Jurkat, Clone E6-1 (cell line): Measurements from ENCODE around the gene CLDN7.

ENCODE experiments used
- DNase-seq: peaks from one replicate; pipeline ENCODE4 v3.0.0-alpha.2; 2011; ENCODE audit warnings: low read depth, low spot score
- H3K4me3 ChIP-seq: 2 replicates; pipeline ENCODE4 v1.5.1; 2011; ENCODE audit warnings: mild to moderate bottlenecking, low read length, control low read depth, moderate library complexity

Gene CLDN7

DNA sequence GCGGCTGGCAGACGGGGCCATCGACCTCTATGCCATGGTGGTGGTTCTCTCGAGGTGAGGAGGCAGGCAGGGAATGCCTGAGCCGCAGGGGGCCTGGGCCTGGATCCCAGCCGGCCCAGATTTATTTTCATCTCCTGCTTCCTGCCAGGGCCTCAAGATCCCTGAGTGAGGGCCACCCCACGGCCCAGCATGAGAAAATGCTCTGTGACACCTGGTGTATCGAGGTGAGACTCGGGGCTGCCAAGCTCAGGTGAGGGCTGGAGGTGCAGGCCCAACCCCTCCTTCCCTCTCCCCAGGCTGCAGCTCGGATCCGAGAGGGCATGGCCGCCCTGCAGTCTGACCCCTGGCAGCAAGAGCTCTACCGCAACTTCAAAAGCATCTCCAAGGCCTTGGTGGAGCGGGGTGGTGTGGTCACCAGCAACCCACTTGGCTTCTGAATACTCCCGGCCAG is 37.6 kb downstream of the CLDN7 start:
- no peak for DNase-seq
- no peak overlapping the region for H3K4me3 ChIP-seq

DNA sequence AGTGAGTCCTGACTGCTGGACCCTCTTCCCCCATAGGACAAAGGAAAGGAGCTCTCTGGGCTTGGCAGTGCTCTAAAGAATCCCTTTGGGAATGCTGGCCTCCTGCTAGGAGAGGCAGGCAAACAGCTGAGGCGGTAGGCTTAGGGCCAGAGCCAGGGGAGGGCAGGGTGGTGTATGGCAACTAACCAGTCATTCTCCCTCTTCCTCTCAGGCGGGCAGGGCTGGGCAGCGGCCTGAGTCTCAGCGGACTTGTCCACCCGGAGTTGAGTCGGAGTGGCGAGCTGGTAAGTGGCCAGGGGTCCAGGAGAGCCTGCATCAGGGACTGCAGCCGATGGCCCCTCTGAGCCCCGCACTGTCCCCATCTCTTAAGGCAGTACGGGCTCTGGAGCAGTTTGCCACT is 38.2 kb downstream of the CLDN7 start:
- DNase-seq: no peak

DNA sequence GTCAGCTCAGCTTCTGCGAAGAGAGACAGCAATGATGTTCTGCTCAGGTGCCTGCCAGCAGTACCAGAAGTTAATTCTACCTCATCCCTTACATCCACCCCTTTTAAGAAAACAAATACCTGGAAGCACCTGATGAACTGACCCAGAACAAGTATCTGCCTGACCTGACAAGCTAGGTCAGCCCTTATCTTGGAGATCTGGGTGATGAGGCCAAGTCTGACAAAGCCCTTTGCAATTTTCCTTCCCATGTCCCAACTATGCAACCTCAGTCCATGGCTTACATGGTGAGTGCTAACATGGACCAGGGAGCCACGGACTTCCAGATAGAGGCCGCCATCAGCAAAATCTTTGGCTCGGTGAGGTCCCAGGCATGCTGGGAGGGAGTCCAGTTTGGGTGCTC is 38.9 kb downstream of the CLDN7 start:
- no peak for DNase-seq
- no peak overlapping the region for H3K4me3 ChIP-seq

More for the DNA sequence above, 38.2 kb downstream of the CLDN7 start:
- H3K4me3 ChIP-seq: no peak overlapping the region

DNA sequence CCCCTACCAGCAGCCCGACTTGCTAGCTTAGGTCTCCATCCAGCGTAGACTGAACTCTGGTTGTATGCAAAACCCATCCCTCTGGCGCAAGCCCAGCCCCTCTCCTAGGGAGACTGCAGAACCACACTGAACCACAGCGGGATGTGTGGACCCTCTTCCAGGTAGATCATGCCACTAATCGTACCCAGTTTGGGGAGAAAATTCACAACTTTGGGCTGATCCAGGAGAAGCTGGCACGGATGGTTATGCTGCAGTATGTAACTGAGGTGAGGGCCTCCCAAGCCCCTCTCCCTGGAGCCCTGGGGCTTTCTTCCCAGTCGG is 39.3 kb downstream of the CLDN7 start:
- no peak overlapping the region for H3K4me3 ChIP-seq
- no peak for DNase-seq

DNA sequence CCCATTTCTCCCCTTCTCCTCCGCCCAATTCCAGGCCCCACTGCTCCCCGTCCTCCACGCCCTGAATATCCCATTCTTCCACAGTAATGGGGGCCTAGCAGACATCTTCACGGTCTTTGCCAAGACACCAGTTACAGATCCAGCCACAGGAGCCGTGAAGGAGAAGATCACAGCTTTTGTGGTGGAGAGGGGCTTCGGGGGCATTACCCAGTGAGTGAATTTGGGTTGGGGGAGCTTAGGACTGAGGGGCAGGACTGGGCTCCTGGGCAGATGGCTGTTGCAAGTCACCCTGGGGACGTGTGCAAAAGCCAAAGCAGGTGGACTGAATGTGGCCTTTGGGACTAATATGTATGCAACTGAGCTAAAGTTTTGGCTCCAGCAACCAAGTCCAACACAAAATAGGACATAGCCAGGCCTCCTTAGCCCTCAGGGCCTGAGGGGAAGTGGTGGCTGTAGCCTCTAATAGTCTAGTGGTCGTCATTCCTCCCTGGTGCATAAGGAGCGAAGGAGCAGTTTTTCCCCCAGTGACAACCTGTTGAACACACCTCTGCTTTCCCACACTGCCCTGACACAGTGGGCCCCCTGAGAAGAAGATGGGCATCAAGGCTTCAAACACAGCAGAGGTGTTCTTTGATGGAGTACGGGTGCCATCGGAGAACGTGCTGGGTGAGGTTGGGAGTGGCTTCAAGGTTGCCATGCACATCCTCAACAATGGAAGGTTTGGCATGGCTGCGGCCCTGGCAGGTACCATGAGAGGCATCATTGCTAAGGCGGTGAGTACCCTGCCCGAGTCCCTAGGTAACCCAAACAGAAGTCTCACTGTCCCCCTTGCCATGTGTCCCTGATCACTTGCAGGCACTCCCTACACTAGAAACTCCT is 39.9 kb downstream of the CLDN7 start:
- no peak for DNase-seq
- no peak overlapping the region for H3K4me3 ChIP-seq

DNA sequence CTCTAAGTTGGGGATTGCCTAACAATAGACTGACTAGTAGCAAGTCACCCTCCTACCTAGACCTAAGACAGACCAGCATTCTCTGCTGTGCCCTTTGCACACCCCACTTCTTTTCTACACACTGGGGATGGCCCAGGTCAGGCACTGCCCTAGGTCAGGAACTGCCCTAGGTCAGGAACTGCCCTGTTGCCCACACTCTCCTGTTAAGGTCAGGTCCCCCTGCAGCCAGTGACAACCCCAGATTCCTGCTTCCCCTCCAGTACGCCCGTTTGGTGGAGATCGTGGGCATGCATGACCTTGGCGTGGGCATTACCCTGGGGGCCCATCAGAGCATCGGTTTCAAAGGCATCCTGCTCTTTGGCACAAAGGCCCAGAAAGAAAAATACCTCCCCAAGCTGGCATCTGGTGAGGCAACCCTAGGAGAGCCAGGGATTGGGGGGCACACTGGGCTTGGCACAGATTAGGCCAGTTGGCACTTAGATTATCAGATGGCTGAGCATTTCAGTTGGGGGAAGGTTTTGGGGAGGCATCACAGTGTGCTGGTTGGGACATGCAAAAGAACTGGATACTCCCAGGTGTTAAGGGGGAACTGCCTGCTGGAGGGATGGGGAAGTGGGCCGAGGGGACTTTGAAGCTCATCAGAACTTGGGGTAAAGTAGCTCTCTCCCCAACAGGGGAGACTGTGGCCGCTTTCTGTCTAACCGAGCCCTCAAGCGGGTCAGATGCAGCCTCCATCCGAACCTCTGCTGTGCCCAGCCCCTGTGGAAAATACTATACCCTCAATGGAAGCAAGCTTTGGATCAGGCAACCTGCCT is 40.8 kb downstream of the CLDN7 start:
- no peak for DNase-seq
- H3K4me3 ChIP-seq: no peak overlapping the region

DNA sequence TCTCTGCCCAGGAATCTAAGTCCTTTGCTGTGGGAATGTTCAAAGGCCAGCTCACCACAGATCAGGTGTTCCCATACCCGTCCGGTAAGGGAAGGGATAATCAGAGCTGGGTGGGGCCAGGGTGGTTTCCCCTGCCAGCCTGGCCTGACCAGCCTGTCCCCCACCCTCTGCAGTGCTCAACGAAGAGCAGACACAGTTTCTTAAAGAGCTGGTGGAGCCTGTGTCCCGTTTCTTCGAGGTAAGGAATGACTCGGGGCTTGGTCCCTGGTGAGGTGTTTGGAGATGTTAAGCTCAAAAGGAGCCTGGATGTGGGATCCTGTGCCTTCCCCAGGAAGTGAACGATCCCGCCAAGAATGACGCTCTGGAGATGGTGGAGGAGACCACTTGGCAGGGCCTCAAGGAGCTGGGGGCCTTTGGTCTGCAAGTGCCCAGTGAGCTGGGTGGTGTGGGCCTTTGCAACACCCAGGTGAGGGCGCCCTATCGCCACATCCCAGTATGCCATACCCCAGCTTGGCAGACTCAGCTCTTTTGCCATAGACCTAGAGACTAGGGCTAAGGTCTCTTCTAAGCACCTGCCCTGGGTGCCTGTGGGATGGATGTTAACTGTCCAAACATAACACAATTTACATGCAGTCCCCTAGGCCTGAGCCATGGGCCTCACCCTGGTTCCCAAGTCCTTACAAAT is 41.5 kb downstream of the CLDN7 start:
- no peak for DNase-seq
- peak overlapping the region; percentile 85 for H3K4me3 ChIP-seq

DNA sequence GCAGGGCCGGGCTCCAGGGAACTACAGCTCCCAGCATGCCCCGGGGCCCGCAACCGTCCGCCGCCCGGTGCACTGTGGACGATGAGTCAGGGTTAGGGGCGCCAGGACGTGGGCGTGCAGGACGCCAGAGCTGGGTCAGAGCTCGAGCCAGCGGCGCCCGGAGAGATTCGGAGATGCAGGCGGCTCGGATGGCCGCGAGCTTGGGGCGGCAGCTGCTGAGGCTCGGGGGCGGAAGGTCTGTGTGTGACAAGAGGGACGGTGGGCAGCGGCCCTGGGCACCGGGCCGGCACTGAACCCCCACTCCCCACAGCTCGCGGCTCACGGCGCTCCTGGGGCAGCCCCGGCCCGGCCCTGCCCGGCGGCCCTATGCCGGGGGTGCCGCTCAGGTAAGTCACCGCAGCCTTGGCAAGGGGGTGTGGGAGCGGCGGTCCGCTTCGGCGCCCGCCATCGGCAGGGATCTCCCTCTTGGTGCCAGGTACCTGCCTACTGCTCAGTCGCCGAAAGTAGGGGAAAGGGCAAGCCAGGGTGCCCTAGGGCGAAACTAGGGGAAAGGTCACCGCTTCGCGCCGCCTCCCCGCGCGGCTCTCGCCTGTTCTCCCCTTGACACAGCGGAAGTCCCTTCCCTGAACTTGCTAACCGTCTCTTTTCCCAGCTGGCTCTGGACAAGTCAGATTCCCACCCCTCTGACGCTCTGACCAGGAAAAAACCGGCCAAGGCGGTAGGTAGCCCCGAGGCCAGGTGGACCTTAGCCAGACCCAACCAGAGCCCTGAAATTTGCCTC is 42.3 kb downstream of the CLDN7 start, which contains the start of the genes ACADVL and DLG4:
TSS of gene ACADVL (plus strand) at position 127 of the 781 bp plus-strand sequence. CDS start at position 174, 47 bp downstream.
TSS of gene DLG4 (minus strand) at position 25 of the 781 bp plus-strand sequence.
- no peak for DNase-seq
- H3K4me3 ChIP-seq: peak within 1 kb of the TSS; percentile 85

DNA sequence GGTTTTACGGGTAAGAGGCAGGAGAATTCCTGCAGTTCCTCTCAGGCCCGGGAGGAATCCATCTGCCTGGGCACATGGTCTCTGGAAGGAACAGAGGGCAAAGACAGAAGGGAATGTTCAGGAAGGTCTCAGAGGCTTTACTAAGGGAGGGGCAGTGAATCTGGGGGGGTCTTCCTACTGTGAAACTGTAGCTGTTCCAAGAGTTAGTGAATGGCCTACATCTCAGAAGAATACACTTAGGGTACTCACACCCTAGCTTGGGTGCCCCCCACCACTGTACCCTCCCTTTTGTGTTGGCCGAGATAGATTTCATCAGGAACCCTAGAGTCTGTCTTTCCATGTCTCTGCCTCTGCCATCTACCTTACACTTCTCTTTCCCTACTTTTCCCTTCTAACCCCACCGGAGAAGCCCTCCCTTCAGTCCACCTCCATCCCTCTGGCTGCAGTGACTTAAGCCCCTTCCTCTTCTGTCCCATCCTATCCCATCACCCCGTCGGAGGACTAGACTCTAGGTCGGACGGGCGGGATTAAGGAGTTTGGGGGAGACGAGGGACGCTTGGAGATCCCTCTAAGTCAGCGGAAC is 43.0 kb downstream of the CLDN7 start:
- peak overlapping the region; percentile 85 for H3K4me3 ChIP-seq
- no peak for DNase-seq

DNA sequence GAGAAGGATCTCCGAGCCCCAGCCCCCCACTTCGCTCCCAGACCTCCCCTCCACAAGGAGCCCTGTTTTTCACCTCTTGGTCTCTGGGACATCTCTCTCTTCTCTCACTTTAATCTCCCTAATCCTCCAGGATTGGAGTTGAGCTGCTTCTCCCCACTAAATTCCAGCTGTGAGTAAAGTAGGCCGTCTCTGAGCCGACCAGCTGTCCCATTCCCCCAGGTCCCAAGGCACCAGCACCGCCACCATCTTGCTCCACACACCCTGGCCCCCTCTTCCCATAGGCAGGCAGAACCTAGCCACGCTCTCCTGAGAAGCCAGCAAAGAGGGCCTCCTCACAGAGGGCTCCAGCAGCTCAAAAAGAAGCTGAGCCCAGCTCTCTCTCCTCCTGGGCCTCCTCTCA is 43.5 kb downstream of the CLDN7 start:
- DNase-seq: no peak

DNA sequence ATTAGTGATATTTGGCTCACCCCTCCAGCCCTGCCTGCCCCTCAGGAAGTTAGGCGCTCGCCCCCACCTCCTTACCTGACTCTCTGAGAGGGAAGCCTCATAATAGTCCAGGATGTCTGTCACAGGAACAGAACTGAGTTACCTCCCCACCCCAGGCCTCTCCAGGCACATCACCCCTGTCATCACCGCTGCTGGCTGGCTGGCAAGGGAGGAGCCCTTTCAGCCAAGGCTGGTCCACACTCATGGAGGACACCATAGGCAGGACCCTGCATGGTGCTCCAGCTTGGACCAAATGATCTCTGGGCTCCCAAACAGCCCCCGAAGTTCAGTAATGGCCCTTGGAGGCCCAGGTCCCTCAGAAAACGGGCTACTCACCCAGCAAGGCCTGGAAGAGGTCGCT is 44.1 kb downstream of the CLDN7 start:
- DNase-seq: no peak
- H3K4me3 ChIP-seq: peak overlapping the region; percentile 47

More for the DNA sequence above, 43.5 kb downstream of the CLDN7 start:
- H3K4me3 ChIP-seq: peak overlapping the region; percentile 85

DNA sequence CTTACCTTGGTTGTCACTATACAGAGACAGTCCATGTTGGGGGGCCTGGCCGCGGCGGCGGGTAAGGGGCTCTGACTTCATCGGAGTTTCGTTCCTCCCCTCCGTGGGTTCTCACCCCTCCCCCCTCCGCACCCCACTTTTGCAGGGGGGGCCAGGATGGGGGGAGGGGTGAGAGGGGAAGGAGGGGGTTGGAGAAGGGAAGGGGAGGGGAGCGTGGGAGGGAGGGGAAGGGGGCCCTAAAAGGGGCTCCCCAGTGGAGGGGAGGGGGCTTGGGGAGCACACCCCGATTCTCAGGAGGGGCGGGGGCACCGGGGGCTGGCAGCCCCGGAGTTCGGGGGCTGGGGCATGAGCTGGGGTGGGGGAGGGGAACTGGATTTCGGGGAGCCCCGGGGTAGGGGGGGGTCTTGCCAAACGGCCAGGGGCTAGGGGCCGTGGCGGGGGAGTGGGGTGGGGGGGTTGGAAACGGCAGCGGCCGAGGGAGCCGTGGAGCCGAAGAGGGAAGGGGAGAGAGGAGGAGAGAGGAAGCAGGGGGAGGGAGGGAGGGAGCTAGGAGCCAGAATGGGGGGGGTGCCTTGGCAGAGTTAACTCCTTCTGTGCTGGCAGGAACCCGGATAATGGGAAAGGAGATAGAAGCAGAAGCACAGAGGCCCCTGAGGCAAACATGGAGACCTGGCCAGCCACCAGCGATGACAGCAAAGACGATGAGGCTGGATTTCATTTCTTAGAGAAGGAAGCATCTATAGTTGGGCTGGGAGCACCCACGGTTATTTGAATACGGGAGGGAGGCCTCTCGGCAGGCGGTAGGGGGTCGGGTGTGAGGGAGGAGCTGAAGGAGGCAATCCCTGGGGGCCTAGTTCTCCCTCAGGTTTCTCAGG is 44.9 kb downstream of the CLDN7 start:
- DNase-seq: peak; percentile 67
- peak overlapping the region; percentile 47 for H3K4me3 ChIP-seq

DNA sequence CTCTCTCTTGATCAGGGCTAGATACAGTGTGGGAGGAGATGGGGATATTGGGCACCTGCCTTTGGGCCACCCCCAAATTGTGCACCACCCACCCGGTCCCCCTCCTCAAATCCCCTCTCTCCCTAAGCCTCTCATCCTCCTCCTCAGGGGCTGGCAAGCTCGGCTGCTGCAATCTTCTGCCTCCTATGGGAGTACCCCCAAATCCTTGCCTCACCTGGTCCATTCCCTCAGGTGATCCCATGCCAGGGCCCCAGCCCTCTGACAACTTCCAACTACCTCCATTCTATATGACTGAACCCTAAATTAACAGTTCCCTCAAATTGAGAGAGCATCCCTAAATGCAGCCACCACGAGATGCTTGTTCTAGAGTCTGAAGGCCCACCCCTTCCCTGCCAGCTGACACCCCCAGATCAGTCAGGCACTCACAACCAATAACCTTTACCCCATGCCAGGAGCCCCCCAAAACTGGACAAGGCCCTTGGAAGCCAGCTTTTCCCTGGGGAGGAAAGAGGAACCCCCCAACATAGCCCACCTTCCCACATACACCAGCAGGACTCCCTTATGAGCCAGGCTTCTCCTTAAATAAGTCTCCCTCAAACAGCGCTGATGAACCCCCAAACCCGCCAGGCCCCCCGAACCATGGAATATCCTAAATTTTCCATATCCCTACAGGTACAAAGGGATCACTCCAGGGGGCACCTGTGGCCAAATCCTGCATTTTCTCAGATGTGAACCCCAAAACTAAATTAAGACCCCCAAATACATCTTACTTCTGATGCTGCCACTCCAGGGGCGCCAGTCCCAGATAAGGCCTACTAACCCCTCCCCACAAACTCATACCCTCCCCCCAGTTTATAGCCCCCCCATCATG is 45.8 kb downstream of the CLDN7 start:
- peak overlapping the region; percentile 47 for H3K4me3 ChIP-seq
- no peak for DNase-seq

DNA sequence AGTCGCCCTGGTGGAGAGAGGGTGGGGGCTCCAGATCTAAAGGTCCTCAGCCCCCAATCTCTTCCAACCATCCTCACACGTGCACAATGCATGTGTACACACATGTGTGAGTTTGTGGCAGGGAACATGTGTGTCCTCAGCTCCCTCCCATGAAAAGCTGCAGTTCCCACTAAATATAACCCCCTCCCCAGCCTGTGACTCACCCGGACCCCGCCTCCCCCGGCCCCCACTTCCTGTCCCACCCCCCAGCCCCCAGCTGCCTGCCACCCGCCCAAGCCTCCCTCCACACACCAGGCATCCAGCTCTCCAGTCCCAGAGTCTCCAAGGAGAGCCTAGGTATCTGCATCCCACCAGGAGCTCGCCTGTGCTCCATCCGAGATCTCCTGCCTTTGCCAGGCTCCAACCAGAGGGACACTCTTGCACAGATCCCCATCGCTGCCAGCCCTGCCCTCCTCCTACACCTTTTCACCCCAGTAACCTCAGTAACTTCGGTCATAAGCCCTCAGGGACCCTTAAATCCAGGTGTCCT is 46.6 kb downstream of the CLDN7 start:
- no peak for DNase-seq
- peak overlapping the region; percentile 49 for H3K4me3 ChIP-seq

DNA sequence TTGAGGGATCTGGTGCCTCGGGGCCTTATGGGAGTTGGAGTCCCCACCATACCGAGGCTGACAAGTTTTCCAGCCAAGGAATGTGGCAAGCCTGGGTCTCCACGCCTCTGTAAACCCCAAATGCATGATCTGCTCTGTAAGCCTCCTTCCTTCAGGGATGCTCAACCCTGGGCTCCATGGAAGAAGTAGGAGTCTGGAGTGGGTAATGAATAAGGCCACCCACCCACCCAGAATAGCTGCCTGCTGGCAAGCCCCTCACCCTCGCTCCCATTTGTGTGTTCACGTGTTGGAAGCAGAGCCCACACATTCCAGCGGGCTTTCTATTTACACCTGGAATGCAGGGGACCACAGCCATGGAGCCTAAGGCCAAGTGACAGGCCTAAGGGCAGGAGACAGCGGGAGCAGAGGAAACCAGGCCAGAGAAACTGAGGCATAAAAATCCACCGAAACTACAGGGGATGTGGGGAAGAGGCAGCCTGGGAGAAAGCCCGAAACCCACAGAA is 47.1 kb downstream of the CLDN7 start:
- peak overlapping the region; percentile 49 for H3K4me3 ChIP-seq
- DNase-seq: no peak
